Measurements from ENCODE around the gene HMGB1. TPM values are rescaled to one million over a fixed set of nuclear protein-coding genes. Genes with fewer than 3 reads are reported as not detected.

The HMGB1 gene
- total RNA-seq, 2 donors from 2014 or later, result 277 to 445 TPM

- Histone ChIP-seq H3K9me3 (no peaks in the 10 kb centered on the region), H3K27ac (no peak overlapping the region), H3K27me3 (no peaks in the 10 kb centered on the region), H3K36me3 (no peaks in the 10 kb centered on the region), H3K4me1 (no peaks in the 10 kb centered on the region), H3K4me3 (no peak overlapping the region), H3K9ac (ENCODE audit: low read depth in 2 of 2, low read length in 2 of 2) (no peak overlapping the region)
- no peak for DNase-seq
- intact Hi-C loops (cut with DNase I), result no loop called here
- no peak for TF ChIP-seq CTCF (IDR thresholded peaks at IDR 0.05)
Observed at GRCh38 chr13:30437177-30437576, 28.6 kb downstream of the HMGB1 start.

DNA sequence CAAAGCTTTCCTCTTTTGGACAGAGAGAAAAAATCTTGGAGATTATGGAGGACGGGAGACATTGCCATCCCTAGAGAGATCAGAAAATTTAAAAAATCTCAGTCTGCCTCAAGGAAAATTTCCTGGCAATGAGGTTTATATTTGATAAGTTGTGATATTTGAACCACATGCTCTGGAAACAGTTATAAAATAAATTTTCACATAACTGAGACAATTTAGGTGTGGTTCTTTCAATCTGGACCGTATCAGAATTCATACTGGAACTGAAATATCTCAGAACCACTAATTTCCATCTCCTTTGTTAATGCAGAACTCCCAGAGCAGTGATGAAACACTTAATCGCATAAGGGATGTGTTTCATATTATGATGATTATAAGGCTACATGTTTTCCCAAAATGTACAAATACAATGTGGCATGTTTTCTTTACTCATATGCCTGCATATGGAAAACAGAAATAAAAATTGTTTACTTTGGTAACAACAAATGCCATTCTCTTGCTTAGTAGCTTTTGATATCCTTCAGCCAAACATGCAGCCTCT is 29.8 kb downstream of the HMGB1 start:
- no peak for TF ChIP-seq CTCF (IDR thresholded peaks at IDR 0.05)
- no peaks in the 10 kb centered on the region for H3K9me3 ChIP-seq
- H3K27me3 ChIP-seq, result no peaks in the 10 kb centered on the region
- H3K4me1 ChIP-seq, result no peaks in the 10 kb centered on the region
- no peaks in the 10 kb centered on the region for H3K36me3 ChIP-seq
- DNase-seq, result no peak
- H3K9ac ChIP-seq (ENCODE audit: low read depth in 2 of 2, low read length in 2 of 2), result no peak overlapping the region
- intact Hi-C loops (cut with DNase I), result no loop called here
- H3K4me3 ChIP-seq, result no peak overlapping the region
- no peak overlapping the region for H3K27ac ChIP-seq

DNA sequence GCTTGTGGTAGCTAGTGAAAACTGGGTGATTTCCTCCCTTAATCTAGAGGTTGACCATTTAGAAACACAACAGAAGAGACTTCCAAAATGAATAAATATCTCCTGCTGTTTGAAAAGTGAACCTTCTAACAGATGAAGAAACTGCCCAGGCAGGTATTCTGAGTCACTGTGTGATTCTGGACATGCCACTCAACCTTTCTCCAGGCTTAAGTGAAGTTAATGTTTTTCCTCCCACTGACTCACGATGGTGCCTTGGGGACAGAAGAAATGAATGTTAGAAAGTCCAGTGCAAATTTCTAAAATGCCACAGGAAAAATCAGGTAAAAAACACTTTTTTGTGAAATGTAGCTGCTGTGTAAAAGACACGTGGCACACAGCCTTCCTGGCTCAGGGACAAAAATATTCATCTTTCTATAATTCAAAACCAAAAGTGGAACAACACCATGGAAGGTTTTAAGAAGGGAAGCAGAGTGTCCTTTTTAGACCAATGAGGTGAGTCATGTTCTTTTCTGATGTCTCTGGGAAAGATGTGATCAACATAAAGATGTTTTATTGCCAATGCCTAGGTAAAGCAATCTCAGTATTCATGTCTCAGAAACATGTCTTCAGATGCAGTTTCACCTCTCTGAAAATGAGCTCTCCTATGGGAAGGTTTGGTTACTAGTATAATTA is 34.3 kb downstream of the HMGB1 start:
- no peak overlapping the region for H3K9ac ChIP-seq (ENCODE audit: low read depth in 2 of 2, low read length in 2 of 2)
- no peak overlapping the region for H3K4me3 ChIP-seq
- intact Hi-C loops (cut with DNase I), result no loop called here
- DNase-seq, result no peak
- H3K27me3 ChIP-seq, result no peaks in the 10 kb centered on the region
- no peak for TF ChIP-seq CTCF (IDR thresholded peaks at IDR 0.05)
- no peaks in the 10 kb centered on the region for H3K9me3 ChIP-seq
- no peak overlapping the region for H3K27ac ChIP-seq
- H3K36me3 ChIP-seq, result no peaks in the 10 kb centered on the region
- no peaks in the 10 kb centered on the region for H3K4me1 ChIP-seq

GRCh38 chr13:30429721-30430694 is 35.7 kb downstream of the HMGB1 start:
- Histone ChIP-seq H3K4me1 (no peaks in the 10 kb centered on the region), H3K9ac (ENCODE audit: low read depth in 2 of 2, low read length in 2 of 2) (no peak overlapping the region), H3K4me3 (no peak overlapping the region), H3K36me3 (no peaks in the 10 kb centered on the region), H3K27me3 (no peaks in the 10 kb centered on the region), H3K9me3 (no peaks in the 10 kb centered on the region), H3K27ac (no peak overlapping the region)
- DNase-seq, result no peak
- TF ChIP-seq CTCF (IDR thresholded peaks at IDR 0.05), result no peak
- intact Hi-C loops (cut with DNase I), result no loop called here

DNA sequence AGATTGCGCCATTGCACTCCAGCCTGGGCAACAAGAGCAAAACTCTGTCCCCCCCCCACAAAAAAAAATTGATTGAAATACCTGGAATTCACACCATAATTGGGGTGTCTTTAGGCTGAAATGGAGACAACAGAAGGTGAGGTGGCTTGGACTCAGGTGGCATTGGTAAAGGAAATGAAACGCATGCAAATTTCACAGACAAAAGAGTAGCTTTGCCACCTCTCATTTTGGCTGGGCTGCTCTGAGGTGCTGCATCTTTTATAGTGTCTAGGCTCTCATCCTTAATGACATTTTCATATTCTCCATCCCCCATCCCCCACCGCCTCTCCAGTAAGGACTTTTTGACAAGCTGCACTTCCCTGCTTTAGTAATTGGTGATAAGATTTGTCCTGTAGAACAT is 36.5 kb downstream of the HMGB1 start:
- no peak overlapping the region for H3K4me3 ChIP-seq
- no peaks in the 10 kb centered on the region for H3K9me3 ChIP-seq
- no peaks in the 10 kb centered on the region for H3K27me3 ChIP-seq
- no peaks in the 10 kb centered on the region for H3K36me3 ChIP-seq
- no peak for TF ChIP-seq CTCF (IDR thresholded peaks at IDR 0.05)
- intact Hi-C loops (cut with DNase I), result no loop called here
- H3K9ac ChIP-seq (ENCODE audit: low read depth in 2 of 2, low read length in 2 of 2), result no peak overlapping the region
- no peaks in the 10 kb centered on the region for H3K4me1 ChIP-seq
- H3K27ac ChIP-seq, result no peak overlapping the region
- no peak for DNase-seq

Data from colonic mucosa (tissue), 4 donors.